K562 (cell line): ENCODE measurements around the gene PIH1D1. TPM values are rescaled to one million over a fixed set of nuclear protein-coding genes. Genes with fewer than 3 reads are reported as not detected.

ENCODE experiments used
- ATAC-seq: fragments of 200-7000 bp; cut with Tn5 transposase; 3 replicates; pipeline ENCODE4 v1.9.1; 2020; ENCODE audit warnings: moderate library complexity
- BruUV-seq: library from RNA; stranded (reverse); fragments of 400-500 nt; replicated peaks from 2 replicates; lab custom pipeline; 2021; lab: Mats Ljungman, UMichigan
- CTCF ChIA-PET: fragments of 300-600 bp; formaldehyde crosslinking; extraction: SDS; loops from one replicate; lab custom pipeline; 2021; ENCODE audit warnings: low intra/inter-chr PET ratio; lab: Yijun Ruan, JAX
- POLR2A ChIA-PET: fragments of 300-600, 350-650 bp; sonication (Branson Sonifier 250); formaldehyde crosslinking; extraction: SDS; loops from one replicate; lab custom pipeline; 2021; ENCODE audit warnings: antibody characterized with exemption, inconsistent platforms; lab: Yijun Ruan, JAX
- DNase-seq, 4 experiments: peaks; one replicate each; pipeline versions ENCODE4 v3.0.0 to v3.0.0-alpha.2; 2011 to 2018; ENCODE audit warnings: low spot score in 3 of 4, mixed read lengths in 3 of 4; ENCODE audit errors: extremely low read depth in 1 of 4
- FAIRE-seq: peaks from 2 replicates; lab custom pipeline; 2011; peaks lifted over from hg19 to GRCh38; lab: Jason Lieb, UNC
- H2AFZ ChIP-seq: 2 replicates; pipeline ENCODE4 v1.6.0; 2011; ENCODE audit warnings: low read depth, low read length, control low read depth, inconsistent platforms
- H3K27ac ChIP-seq: fragments of 200-600 bp; 3 replicates; pipeline ENCODE4 v1.8.0; 2011; ENCODE audit warnings: low read depth, mild to moderate bottlenecking, control low read depth, inconsistent platforms, low read length, moderate library complexity, mixed read lengths; ENCODE audit errors: extremely low read depth
- H3K27me3 ChIP-seq, 2 experiments: fragments of 300-600 bp in 1 of 2; 2 replicates in 1 of 2; 3 replicates in 1 of 2; pipeline versions ENCODE4 v1.6.0 to v1.8.0; 2011; ENCODE audit warnings: inconsistent platforms in 2 of 2, low read length in 2 of 2, mild to moderate bottlenecking in 1 of 2, mixed read lengths in 1 of 2, moderate library complexity in 1 of 2; ENCODE audit not compliant: control insufficient read depth in 2 of 2, insufficient read depth in 2 of 2
- H3K36me3 ChIP-seq: fragments of 300-600 bp; 3 replicates; pipeline ENCODE4 v1.8.0; 2011; ENCODE audit warnings: mild to moderate bottlenecking, low read length, inconsistent platforms; ENCODE audit not compliant: control insufficient read depth, insufficient read depth
- H3K4me1 ChIP-seq, 2 experiments: fragments of 200-600 bp in 1 of 2; replicated peaks in 1 of 2; 2 replicates in 1 of 2; 3 replicates in 1 of 2; pipeline versions ENCODE4 v1.5.1 to v1.8.0; 2011; ENCODE audit warnings: inconsistent platforms in 2 of 2, low read length in 2 of 2, mild to moderate bottlenecking in 1 of 2, mixed read lengths in 1 of 2, moderate library complexity in 1 of 2; ENCODE audit not compliant: control insufficient read depth in 2 of 2, insufficient read depth in 2 of 2
- H3K4me2 ChIP-seq: 2 replicates; pipeline ENCODE4 v1.6.1; 2011; ENCODE audit warnings: low read length, control low read depth, inconsistent platforms, mixed read lengths; ENCODE audit not compliant: insufficient read depth
- H3K4me3 ChIP-seq: fragments of 200-600 bp; sonication (generic), shearing (Covaris generic); 2 replicates; pipeline ENCODE4 v1.5.1; 2016; ENCODE audit warnings: control low read depth, inconsistent platforms
- H3K79me2 ChIP-seq: fragments of 200-600 bp; 3 replicates; pipeline ENCODE4 v1.8.0; 2011; ENCODE audit warnings: low read length, inconsistent platforms; ENCODE audit not compliant: control insufficient read depth, insufficient read depth
- H3K9ac ChIP-seq, 2 experiments: 2 replicates each; pipeline versions ENCODE4 v1.6.0 to v1.6.1; 2011; ENCODE audit warnings: low read depth in 2 of 2, low read length in 2 of 2, control low read depth in 1 of 2, inconsistent platforms in 1 of 2, mild to moderate bottlenecking in 1 of 2, mixed read lengths in 1 of 2; ENCODE audit not compliant: insufficient read depth in 1 of 2
- H3K9me1 ChIP-seq: one replicate; pipeline ENCODE4 v1.6.0; 2011; ENCODE audit warnings: inconsistent platforms, mild to moderate bottlenecking, low read length, moderate library complexity; ENCODE audit not compliant: control insufficient read depth, insufficient read depth
- H3K9me3 ChIP-seq: replicated peaks from 2 replicates; pipeline ENCODE4 v1.5.1; 2011; ENCODE audit warnings: low read depth, low read length, inconsistent platforms; ENCODE audit not compliant: control insufficient read depth, insufficient read depth
- H4K20me1 ChIP-seq: replicated peaks from 2 replicates; pipeline ENCODE4 v1.6.1; 2011; ENCODE audit warnings: low read length, inconsistent platforms, mixed read lengths; ENCODE audit not compliant: control insufficient read depth, insufficient read depth
- ARID4B ChIP-seq: sonication (generic); formaldehyde crosslinking; IDR thresholded peaks from 2 replicates; pipeline ENCODE4 v1.8.0; 2022; ENCODE audit warnings: mild to moderate bottlenecking, missing genetic modification reagents
- CREBBP ChIP-seq: IDR thresholded peaks from one replicate; pipeline ENCODE4 v1.6.1; 2012; ENCODE audit warnings: low read depth, mild to moderate bottlenecking, control low read depth, inconsistent platforms, low read length
- FOXJ2 ChIP-seq: fragments of 200-800 bp; sonication (Bioruptor generic); IDR thresholded peaks from 2 replicates; pipeline ENCODE4 v1.6.1; 2016; ENCODE audit warnings: missing genetic modification characterization, missing compliant biosample characterization
- GABPB1 ChIP-seq: sonication (generic); formaldehyde crosslinking; IDR thresholded peaks from 2 replicates; pipeline ENCODE4 v1.8.0; 2022; ENCODE audit warnings: mild to moderate bottlenecking, missing genetic modification reagents
- HDAC2 ChIP-seq: fragments of 450-650 bp; IDR thresholded peaks from 2 replicates; pipeline ENCODE4 v1.6.1; 2016; ENCODE audit warnings: mild to moderate bottlenecking
- HNRNPLL ChIP-seq: fragments of 200-400 bp; formaldehyde crosslinking; IDR thresholded peaks from 2 replicates; pipeline ENCODE4 v1.6.1; 2017; ENCODE audit warnings: low read length, low read depth, mild to moderate bottlenecking; ENCODE audit not compliant: poor library complexity, severe bottlenecking
- KLF1 ChIP-seq: fragments of 450-650 bp; IDR thresholded peaks from 2 replicates; pipeline ENCODE4 v1.6.1; 2016; ENCODE audit warnings: missing genetic modification characterization, missing compliant biosample characterization
- NFIX ChIP-seq: fragments of 250-450 bp; sonication (Bioruptor Pico); IDR thresholded peaks from 2 replicates; pipeline ENCODE4 v1.4.0; 2020; ENCODE audit warnings: low read depth, mild to moderate bottlenecking, moderate library complexity
- NFXL1 ChIP-seq: fragments of 450-650 bp; formaldehyde crosslinking; IDR thresholded peaks from 2 replicates; pipeline ENCODE4 v1.4.0; 2021; ENCODE audit warnings: mild to moderate bottlenecking
- POLR2H ChIP-seq: IDR thresholded peaks from 2 replicates; pipeline ENCODE4 v1.6.1; 2016; ENCODE audit warnings: missing genetic modification characterization, low read depth, mild to moderate bottlenecking, control low read depth, missing compliant biosample characterization, moderate library complexity
- RFX5 ChIP-seq: IDR thresholded peaks from 2 replicates; pipeline ENCODE4 v1.6.1; 2011; ENCODE audit warnings: low read depth, mild to moderate bottlenecking, improper control_type of control experiment, low read length
- SLC30A9 ChIP-seq: fragments of 250-450 bp; sonication (Bioruptor Pico); IDR thresholded peaks from 2 replicates; pipeline ENCODE4 v1.8.0; 2022; ENCODE audit warnings: mild to moderate bottlenecking, moderate library complexity
- ZEB2 ChIP-seq: fragments of 450-650 bp; IDR thresholded peaks from 2 replicates; pipeline ENCODE4 v1.6.1; 2016
- WGBS: fragments of 100-300 bp; shearing (Covaris generic); methylation state at CpG from one replicate; pipeline ENCODE4 v1.1.6; 2016; ENCODE audit warnings: low coverage, mixed read lengths; ENCODE audit not compliant: insufficient coverage; ENCODE audit errors: missing lambda C conversion rate; 5-methylcytosine and 5-hydroxymethylcytosine counted together
- in situ Hi-C: fragments of 300-500 bp; cut with MboI; formaldehyde crosslinking; loops from 4 replicates; pipeline ENCODE4 v1.15.0; 2018; ENCODE audit warnings: inconsistent platforms, mixed read lengths
- intact Hi-C: fragments of 100-400 bp; cut with micrococcal nuclease; formaldehyde crosslinking; loops from 2 replicates; pipeline ENCODE4 v1.14.2; 2022
- polyA plus RNA-seq, 8 experiments: library from polyadenylated mRNA; depleted of rRNA in 4 of 8; stranded (reverse) in 5 of 8; unstranded in 3 of 8; fragments of >200 nt; fragmentation: Nextera tagmentation in 2 of 8; fragmentation: Illumina TruSeq in 1 of 8; extraction: Ambion mirVana in 2 of 8; extraction: Trizol in 1 of 8; gene quantifications; 2 replicates each; pipeline versions ENCODE4 v1.2.1 to v1.2.3, GENCODE V29; 2011 to 2014; ENCODE audit warnings: inconsistent platforms in 1 of 8, missing spikeins in 1 of 8
- total RNA-seq, 7 experiments: library from RNA; depleted of rRNA in 6 of 7; stranded (reverse); fragments of >200 nt in 6 of 7; fragmentation: Illumina TruSeq in 2 of 7; extraction: Trizol in 2 of 7; gene quantifications; 2 replicates each; pipeline versions ENCODE4 v1.2.1 to v1.2.3, GENCODE V29; 2011 to 2021; ENCODE audit warnings: low replicate concordance in 1 of 7
- TF ChIP-seq, protein P1 (sequence below), 2 experiments: fragments of 150-350 bp in 1 of 2; IDR thresholded peaks; 2 replicates each; pipeline ENCODE4 v1.6.1; 2012 to 2016; ENCODE audit warnings: low read depth in 2 of 2, low read length in 2 of 2, mild to moderate bottlenecking in 1 of 2, moderate library complexity in 1 of 2

Gene PIH1D1
- total and polyA plus RNA-seq, 9 of the 15 experiments (the other 6 are each of a cell fraction or from before 2014, with no cell fraction given) = 26.5 to 224 (median 137) TPM

DNA sequence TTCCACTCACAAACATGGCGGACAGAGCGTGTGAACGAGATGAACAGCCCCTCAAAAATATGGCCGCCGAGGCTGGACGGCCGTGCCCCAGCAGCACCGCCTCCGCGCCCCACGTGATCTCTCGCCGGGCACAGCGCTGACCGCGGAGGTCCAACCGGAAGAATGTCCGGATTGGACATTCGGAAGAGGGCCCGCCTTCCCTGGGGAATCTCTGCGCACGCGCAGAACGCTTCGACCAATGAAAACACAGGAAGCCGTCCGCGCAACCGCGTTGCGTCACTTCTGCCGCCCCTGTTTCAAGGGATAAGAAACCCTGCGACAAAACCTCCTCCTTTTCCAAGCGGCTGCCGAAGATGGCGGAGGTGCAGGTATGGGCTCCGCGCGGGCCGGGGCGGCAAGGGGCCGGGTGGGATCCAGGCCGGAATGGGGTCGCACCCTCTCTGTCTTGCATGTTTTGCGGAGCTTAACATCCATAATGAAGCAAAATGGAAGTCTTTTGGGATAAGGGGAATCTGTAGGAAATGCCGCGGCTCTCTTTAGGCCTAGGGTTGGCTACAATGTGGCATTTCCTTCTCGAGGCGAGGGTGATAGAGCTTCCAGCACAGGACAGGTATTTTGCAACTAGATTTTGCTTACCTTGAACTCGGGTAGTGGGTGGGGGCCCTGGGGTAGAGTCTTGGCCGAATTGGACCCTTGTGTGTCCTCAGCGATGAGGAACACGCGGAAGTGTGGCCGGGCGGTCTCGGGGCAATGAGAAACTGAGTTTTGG lies 35.8 kb upstream of the PIH1D1 start, which contains the start of gene RPL13A:
Gene RPL13A, plus strand, starts transcription at position 332 of the 769 bp plus-strand sequence. Its CDS starts 22 bp downstream, at position 354.
- intact Hi-C loops (no loop called here), in situ Hi-C loops (no loop called here)
- Histone ChIP-seq H3K9me1 (peaks cover 3% of the 10 kb centered on the region), H3K4me2 (peak within 1 kb of the TSS; percentile 95), H3K79me2 (peaks cover 46% of the 10 kb centered on the region), H4K20me1 (peaks cover 30% of the 10 kb centered on the region), H2AFZ (peak within 1 kb of the TSS; percentile 96), H3K27me3 (no peaks in the 10 kb centered on the region), H3K9me3 (no peaks in the 10 kb centered on the region), H3K27ac (peak within 1 kb of the TSS; percentile 99), H3K4me1 (peaks cover 19 to 30% of the 10 kb centered on the region in 2 experiments; a peak in 3 of 5 replicates), H3K36me3 (peaks cover 50% of the 10 kb centered on the region), H3K9ac (peak within 1 kb of the TSS; percentile 97 to 100), H3K4me3 (peak within 1 kb of the TSS; percentile 100)
- 2% methylated on average over 56 of the region's 57 CpGs for WGBS
- DNase-seq (peak; percentile 91 to 100 (median 96)), FAIRE-seq (peak; percentile 95), ATAC-seq (peak; percentile 92)
- ChIA-PET POLR2A (interaction anchor here (0.6 to 3.0 kb wide), 15 partner anchors 8 to 994 kb away, joined by 3 to 16 read pairs (median 4); partner anchors contain the start of genes PIH1D1, PRMT1 and RPS11), CTCF (interaction anchor here (0.6 kb wide), 1 partner anchor 378 kb away, joined by 3 read pairs; no protein-coding TSS in a partner anchor)
- BruUV-seq = TSS peak; percentile 59
- TF ChIP-seq HDAC2 (no peak), NFIX (CRISPR knock-in tag) (no peak), NFXL1 (CRISPR knock-in tag) (0 out of 2 replicates have a peak, but pooled peaks have one; percentile 14), ARID4B (CRISPR knock-in tag) (no peak), HNRNPLL (peak; percentile 87), CREBBP (no peak), ZEB2 (no peak), POLR2H (tag) (peak; percentile 98), GABPB1 (CRISPR knock-in tag) (peak; percentile 91), RFX5 (0 out of 2 replicates have a peak, but pooled peaks have one; percentile 66), KLF1 (tag) (peak; percentile 33; the same call in 1 of the 2 replicates), SLC30A9 (CRISPR knock-in tag) (no peak), FOXJ2 (tag) (no peak; the same call in 1 of the 2 replicates)
- TF ChIP-seq, protein P1, sequence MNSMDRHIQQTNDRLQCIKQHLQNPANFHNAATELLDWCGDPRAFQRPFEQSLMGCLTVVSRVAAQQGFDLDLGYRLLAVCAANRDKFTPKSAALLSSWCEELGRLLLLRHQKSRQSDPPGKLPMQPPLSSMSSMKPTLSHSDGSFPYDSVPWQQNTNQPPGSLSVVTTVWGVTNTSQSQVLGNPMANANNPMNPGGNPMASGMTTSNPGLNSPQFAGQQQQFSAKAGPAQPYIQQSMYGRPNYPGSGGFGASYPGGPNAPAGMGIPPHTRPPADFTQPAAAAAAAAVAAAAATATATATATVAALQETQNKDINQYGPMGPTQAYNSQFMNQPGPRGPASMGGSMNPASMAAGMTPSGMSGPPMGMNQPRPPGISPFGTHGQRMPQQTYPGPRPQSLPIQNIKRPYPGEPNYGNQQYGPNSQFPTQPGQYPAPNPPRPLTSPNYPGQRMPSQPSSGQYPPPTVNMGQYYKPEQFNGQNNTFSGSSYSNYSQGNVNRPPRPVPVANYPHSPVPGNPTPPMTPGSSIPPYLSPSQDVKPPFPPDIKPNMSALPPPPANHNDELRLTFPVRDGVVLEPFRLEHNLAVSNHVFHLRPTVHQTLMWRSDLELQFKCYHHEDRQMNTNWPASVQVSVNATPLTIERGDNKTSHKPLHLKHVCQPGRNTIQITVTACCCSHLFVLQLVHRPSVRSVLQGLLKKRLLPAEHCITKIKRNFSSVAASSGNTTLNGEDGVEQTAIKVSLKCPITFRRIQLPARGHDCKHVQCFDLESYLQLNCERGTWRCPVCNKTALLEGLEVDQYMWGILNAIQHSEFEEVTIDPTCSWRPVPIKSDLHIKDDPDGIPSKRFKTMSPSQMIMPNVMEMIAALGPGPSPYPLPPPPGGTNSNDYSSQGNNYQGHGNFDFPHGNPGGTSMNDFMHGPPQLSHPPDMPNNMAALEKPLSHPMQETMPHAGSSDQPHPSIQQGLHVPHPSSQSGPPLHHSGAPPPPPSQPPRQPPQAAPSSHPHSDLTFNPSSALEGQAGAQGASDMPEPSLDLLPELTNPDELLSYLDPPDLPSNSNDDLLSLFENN (IDR thresholded peaks at IDR 0.05; ENCODE audit: low read depth in 2 of 2, low read length in 2 of 2) = peak in 1 of 2 experiments; percentile 78; a peak in 1 of 4 replicates
